Measurements from ENCODE around the gene HMGCR.
A peak's percentile ranks its signal among the peaks of the same experiment; 100 is the strongest.
"Not testable (repeated sequence)": the region's sequence is repeated elsewhere in the genome, so short reads cannot be mapped to it uniquely, and the experiment has no call there.

HMGCR gene

DNA sequence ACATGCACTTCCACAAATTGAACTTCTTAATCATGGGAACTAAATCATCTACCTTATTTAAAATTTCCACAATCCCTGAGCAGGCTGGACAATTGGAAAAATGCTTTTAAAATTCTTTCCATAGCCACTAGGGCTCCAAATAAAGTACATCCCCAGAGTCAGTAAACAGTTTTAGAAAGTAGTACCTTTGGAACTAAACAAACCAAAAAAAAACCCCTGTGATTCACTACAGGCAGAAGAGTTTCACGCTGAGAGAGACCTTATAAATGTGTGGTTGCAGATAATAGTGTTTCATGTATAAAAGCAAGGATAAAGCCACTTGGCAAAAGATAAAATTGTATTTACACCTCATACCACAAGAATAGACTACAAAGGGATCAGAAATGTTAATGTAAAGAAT is 11.8 kb upstream of the HMGCR start:
- no peak overlapping the region for H2AFZ ChIP-seq (ENCODE audit: low read length)
- TF ChIP-seq, protein P1, sequence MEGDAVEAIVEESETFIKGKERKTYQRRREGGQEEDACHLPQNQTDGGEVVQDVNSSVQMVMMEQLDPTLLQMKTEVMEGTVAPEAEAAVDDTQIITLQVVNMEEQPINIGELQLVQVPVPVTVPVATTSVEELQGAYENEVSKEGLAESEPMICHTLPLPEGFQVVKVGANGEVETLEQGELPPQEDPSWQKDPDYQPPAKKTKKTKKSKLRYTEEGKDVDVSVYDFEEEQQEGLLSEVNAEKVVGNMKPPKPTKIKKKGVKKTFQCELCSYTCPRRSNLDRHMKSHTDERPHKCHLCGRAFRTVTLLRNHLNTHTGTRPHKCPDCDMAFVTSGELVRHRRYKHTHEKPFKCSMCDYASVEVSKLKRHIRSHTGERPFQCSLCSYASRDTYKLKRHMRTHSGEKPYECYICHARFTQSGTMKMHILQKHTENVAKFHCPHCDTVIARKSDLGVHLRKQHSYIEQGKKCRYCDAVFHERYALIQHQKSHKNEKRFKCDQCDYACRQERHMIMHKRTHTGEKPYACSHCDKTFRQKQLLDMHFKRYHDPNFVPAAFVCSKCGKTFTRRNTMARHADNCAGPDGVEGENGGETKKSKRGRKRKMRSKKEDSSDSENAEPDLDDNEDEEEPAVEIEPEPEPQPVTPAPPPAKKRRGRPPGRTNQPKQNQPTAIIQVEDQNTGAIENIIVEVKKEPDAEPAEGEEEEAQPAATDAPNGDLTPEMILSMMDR (IDR thresholded peaks at IDR 0.05; ENCODE audit: low read length) = no peak
- no peak for TF ChIP-seq EZH2 (IDR thresholded peaks at IDR 0.05; ENCODE audit: borderline replicate concordance, low read length)
- H4K20me1 ChIP-seq (ENCODE audit: insufficient read depth, low read length) = no peaks in the 10 kb centered on the region
- no peak overlapping the region for H3K4me2 ChIP-seq (ENCODE audit: low read length)
- no peaks in the 10 kb centered on the region for H3K9me2 ChIP-seq (ENCODE audit: low read depth, low read length)
- no peaks in the 10 kb centered on the region for H3K9me3 ChIP-seq (ENCODE audit: low read length)
- H3K4me3 ChIP-seq (ENCODE audit: low read depth, low read length, poor library complexity, severe bottlenecking) = no peak overlapping the region
- H3F3A ChIP-seq (ENCODE audit: insufficient read depth, low read length) = no peaks in the 10 kb centered on the region
- H3K27ac ChIP-seq (ENCODE audit: low read depth, low read length, poor library complexity, severe bottlenecking) = no peak overlapping the region
- H3K27me3 ChIP-seq (ENCODE audit: insufficient read depth, low read length) = no peaks in the 10 kb centered on the region
- no peaks in the 10 kb centered on the region for H3K36me3 ChIP-seq (ENCODE audit: insufficient read depth, low read length)
- H3K9ac ChIP-seq (ENCODE audit: low read length) = no peak overlapping the region
- H3K4me1 ChIP-seq (ENCODE audit: insufficient read depth, low read length, severe bottlenecking) = no peaks in the 10 kb centered on the region
- no peaks in the 10 kb centered on the region for H3K79me2 ChIP-seq (ENCODE audit: insufficient read depth, low read length)

DNA sequence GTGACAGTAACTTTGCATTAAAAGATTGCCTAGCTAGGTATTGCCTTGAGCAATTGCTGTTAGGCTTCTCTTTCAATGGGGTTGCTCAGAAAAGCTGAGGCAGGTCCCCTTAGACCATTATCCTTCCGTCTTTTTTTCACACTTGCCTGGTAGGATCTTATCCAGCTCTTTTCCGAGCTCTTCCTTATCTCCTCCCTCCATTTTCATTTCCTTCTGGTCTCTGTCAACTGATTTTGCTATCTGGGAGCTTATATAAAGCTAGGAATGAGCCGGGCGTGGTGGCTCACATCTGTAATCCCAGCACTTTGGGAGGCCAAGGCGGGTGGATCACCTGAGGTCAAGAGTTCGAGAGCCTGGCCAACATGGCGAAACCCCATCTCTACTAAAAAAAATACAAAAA is 6.6 kb upstream of the HMGCR start:
- Histone ChIP-seq H3K27ac (ENCODE audit: low read depth, low read length, poor library complexity, severe bottlenecking) (no peak overlapping the region), H3K36me3 (ENCODE audit: insufficient read depth, low read length) (no peaks in the 10 kb centered on the region; the same call in 1 of the 2 replicates), H3K4me3 (ENCODE audit: low read depth, low read length, poor library complexity, severe bottlenecking) (no peak overlapping the region), H4K20me1 (ENCODE audit: insufficient read depth, low read length) (no peaks in the 10 kb centered on the region), H3K9me3 (ENCODE audit: low read length) (no peaks in the 10 kb centered on the region), H3K4me1 (ENCODE audit: insufficient read depth, low read length, severe bottlenecking) (peaks cover 7% of the 10 kb centered on the region), H3K79me2 (ENCODE audit: insufficient read depth, low read length) (no peaks in the 10 kb centered on the region), H3K4me2 (ENCODE audit: low read length) (no peak overlapping the region), H3K9ac (ENCODE audit: low read length) (no peak overlapping the region), H2AFZ (ENCODE audit: low read length) (no peak overlapping the region), H3F3A (ENCODE audit: insufficient read depth, low read length) (no peaks in the 10 kb centered on the region), H3K27me3 (ENCODE audit: insufficient read depth, low read length) (no peaks in the 10 kb centered on the region), H3K9me2 (ENCODE audit: low read depth, low read length) (no peaks in the 10 kb centered on the region)
- TF ChIP-seq EZH2 (IDR thresholded peaks at IDR 0.05; ENCODE audit: borderline replicate concordance, low read length) = no peak
- TF ChIP-seq, protein P1 (IDR thresholded peaks at IDR 0.05; ENCODE audit: low read length) = no peak

DNA sequence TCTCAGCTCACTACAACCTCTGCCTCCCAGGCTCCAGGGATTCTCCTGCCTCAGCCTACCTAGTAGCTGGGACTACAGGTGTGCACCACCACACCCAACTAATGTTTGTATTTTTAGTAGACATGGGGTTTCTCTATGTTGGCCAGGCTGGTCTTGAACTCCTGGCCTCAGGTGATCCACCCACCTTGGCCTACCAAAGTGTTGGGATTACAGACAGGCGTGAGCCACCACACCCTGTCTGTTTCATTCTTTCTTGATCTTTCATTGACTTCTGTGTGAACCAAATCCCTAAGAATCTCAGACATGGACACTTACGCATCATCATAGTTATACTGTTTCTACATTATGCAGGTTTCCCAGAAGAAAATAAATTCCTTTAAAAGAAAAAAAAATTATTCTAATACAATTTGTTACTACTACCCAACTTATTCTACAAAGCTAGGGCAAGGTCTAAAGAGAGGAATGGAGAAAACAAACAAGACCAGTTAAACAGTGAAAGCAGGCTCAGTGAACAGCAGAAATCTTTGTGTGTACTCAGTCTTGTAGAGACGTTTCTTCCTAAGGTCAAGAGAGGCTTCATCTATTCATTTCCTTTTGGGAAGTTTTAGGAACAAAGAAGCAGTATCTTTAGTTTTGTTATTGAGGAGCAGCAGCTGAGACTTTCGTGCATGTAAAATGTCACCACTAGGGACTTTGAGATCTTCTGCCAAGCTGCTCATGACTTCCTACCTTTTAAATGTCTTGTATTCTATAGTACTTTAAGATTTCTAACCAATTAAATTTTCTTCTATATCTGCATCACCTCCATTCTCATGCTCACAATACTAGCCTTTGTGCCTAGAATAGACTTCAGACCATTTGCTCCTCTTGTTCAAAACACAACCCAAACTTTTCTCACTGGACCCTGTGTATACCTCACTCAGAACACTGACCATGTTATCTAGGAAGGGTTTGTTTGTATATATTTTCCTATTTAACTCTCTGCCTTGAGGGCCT is 5.6 kb upstream of the HMGCR start:
- no peaks in the 10 kb centered on the region for H3K27me3 ChIP-seq (ENCODE audit: insufficient read depth, low read length)
- no peaks in the 10 kb centered on the region for H4K20me1 ChIP-seq (ENCODE audit: insufficient read depth, low read length)
- no peaks in the 10 kb centered on the region for H3K9me2 ChIP-seq (ENCODE audit: low read depth, low read length)
- no peaks in the 10 kb centered on the region for H3K9me3 ChIP-seq (ENCODE audit: low read length)
- no peaks in the 10 kb centered on the region for H3K79me2 ChIP-seq (ENCODE audit: insufficient read depth, low read length)
- H3K4me3 ChIP-seq (ENCODE audit: low read depth, low read length, poor library complexity, severe bottlenecking) = no peak overlapping the region
- no peak overlapping the region for H3K4me2 ChIP-seq (ENCODE audit: low read length)
- H3K36me3 ChIP-seq (ENCODE audit: insufficient read depth, low read length) = no peaks in the 10 kb centered on the region; the same call in 1 of the 2 replicates
- no peak overlapping the region for H2AFZ ChIP-seq (ENCODE audit: low read length)
- no peak overlapping the region for H3K27ac ChIP-seq (ENCODE audit: low read depth, low read length, poor library complexity, severe bottlenecking)
- TF ChIP-seq EZH2 (IDR thresholded peaks at IDR 0.05; ENCODE audit: borderline replicate concordance, low read length) = no peak
- TF ChIP-seq, protein P1 (IDR thresholded peaks at IDR 0.05; ENCODE audit: low read length) = peak; percentile 30; the same call in 1 of the 2 replicates
- no peaks in the 10 kb centered on the region for H3F3A ChIP-seq (ENCODE audit: insufficient read depth, low read length)
- H3K4me1 ChIP-seq (ENCODE audit: insufficient read depth, low read length, severe bottlenecking) = peaks cover 17% of the 10 kb centered on the region
- no peak overlapping the region for H3K9ac ChIP-seq (ENCODE audit: low read length)

- not testable (repeated sequence) for H3F3A ChIP-seq (ENCODE audit: insufficient read depth, low read length); H3K27ac ChIP-seq (ENCODE audit: low read depth, low read length, poor library complexity, severe bottlenecking); H3K4me2 ChIP-seq (ENCODE audit: low read length); H3K36me3 ChIP-seq (ENCODE audit: insufficient read depth, low read length); H3K9ac ChIP-seq (ENCODE audit: low read length); H3K4me3 ChIP-seq (ENCODE audit: low read depth, low read length, poor library complexity, severe bottlenecking); H3K9me2 ChIP-seq (ENCODE audit: low read depth, low read length); H4K20me1 ChIP-seq (ENCODE audit: insufficient read depth, low read length); H2AFZ ChIP-seq (ENCODE audit: low read length); H3K9me3 ChIP-seq (ENCODE audit: low read length); H3K27me3 ChIP-seq (ENCODE audit: insufficient read depth, low read length)
- Histone ChIP-seq H3K79me2 (ENCODE audit: insufficient read depth, low read length) (peaks cover 16% of the 10 kb centered on the region), H3K4me1 (ENCODE audit: insufficient read depth, low read length, severe bottlenecking) (peaks cover 23% of the 10 kb centered on the region)
Measured at GRCh38 chr5:75333759-75334158, 3.3 kb upstream of the HMGCR start.

GRCh38 chr5:75334413-75334812 is 2.6 kb upstream of the HMGCR start:
- peaks cover 22% of the 10 kb centered on the region for H3K79me2 ChIP-seq (ENCODE audit: insufficient read depth, low read length)
- H4K20me1 ChIP-seq (ENCODE audit: insufficient read depth, low read length); H2AFZ ChIP-seq (ENCODE audit: low read length); H3F3A ChIP-seq (ENCODE audit: insufficient read depth, low read length); H3K9ac ChIP-seq (ENCODE audit: low read length); H3K27me3 ChIP-seq (ENCODE audit: insufficient read depth, low read length); H3K4me2 ChIP-seq (ENCODE audit: low read length); H3K27ac ChIP-seq (ENCODE audit: low read depth, low read length, poor library complexity, severe bottlenecking); H3K36me3 ChIP-seq (ENCODE audit: insufficient read depth, low read length); H3K9me3 ChIP-seq (ENCODE audit: low read length); H3K9me2 ChIP-seq (ENCODE audit: low read depth, low read length); H3K4me3 ChIP-seq (ENCODE audit: low read depth, low read length, poor library complexity, severe bottlenecking): not testable (repeated sequence)
- H3K4me1 ChIP-seq (ENCODE audit: insufficient read depth, low read length, severe bottlenecking) = peaks cover 30% of the 10 kb centered on the region

Data from OCI-LY1 (cell line).